H1 (cell line): ENCODE results near the gene RASL11B.

ENCODE experiments used
- CTCF ChIP-seq, 3 experiments: IDR thresholded peaks; 1 replicate in 2 of 3; 2 replicates in 1 of 3; pipeline versions ENCODE4 v1.5.1 to v1.6.1; 2011; ENCODE audit warnings: low read length in 3 of 3, mild to moderate bottlenecking in 3 of 3, inconsistent platforms in 2 of 3, low read depth in 1 of 3, moderate library complexity in 1 of 3; ENCODE audit not compliant: insufficient read depth in 1 of 3; ENCODE audit errors: control extremely low read depth in 1 of 3
- EP300 ChIP-seq, 2 experiments: IDR thresholded peaks; 1 replicate in 1 of 2; 2 replicates in 1 of 2; pipeline ENCODE4 v1.6.1; 2011 to 2012; ENCODE audit warnings: low read depth in 2 of 2, low read length in 2 of 2, mild to moderate bottlenecking in 2 of 2, borderline replicate concordance in 1 of 2, inconsistent platforms in 1 of 2, moderate library complexity in 1 of 2
- FOSL1 ChIP-seq: IDR thresholded peaks from 2 replicates; pipeline ENCODE4 v1.6.1; 2011; ENCODE audit warnings: mild to moderate bottlenecking, low read depth, low read length, moderate library complexity; ENCODE audit not compliant: insufficient read depth
- GABPA ChIP-seq: IDR thresholded peaks from 2 replicates; pipeline ENCODE4 v1.6.1; 2011; ENCODE audit warnings: mild to moderate bottlenecking, low read length, moderate library complexity, borderline replicate concordance; ENCODE audit not compliant: insufficient read depth
- JUND ChIP-seq: IDR thresholded peaks from 2 replicates; pipeline ENCODE4 v1.6.1; 2011; ENCODE audit warnings: mild to moderate bottlenecking, improper control_type of control experiment, low read length
- KDM1A ChIP-seq: fragments of 200-600, 300-600 bp; sonication (generic); IDR thresholded peaks from 2 replicates; pipeline ENCODE4 v1.7.1; 2016; ENCODE audit warnings: mild to moderate bottlenecking, low read length, borderline replicate concordance
- POLR2A ChIP-seq, 2 experiments: IDR thresholded peaks; 1 replicate in 1 of 2; 2 replicates in 1 of 2; pipeline ENCODE4 v1.6.1; 2011; ENCODE audit warnings: low read depth in 2 of 2, low read length in 2 of 2, mild to moderate bottlenecking in 2 of 2; ENCODE audit errors: control extremely low read depth in 1 of 2
- POLR2AphosphoS5 ChIP-seq: IDR thresholded peaks from 2 replicates; pipeline ENCODE4 v1.6.1; 2011; ENCODE audit warnings: low read depth, low read length
- RFX5 ChIP-seq: IDR thresholded peaks from 2 replicates; pipeline ENCODE4 v1.6.1; 2011; ENCODE audit warnings: low read depth, low read length, improper control_type of control experiment, borderline replicate concordance
- SUZ12 ChIP-seq: fragments of 200-600 bp; sonication (generic); IDR thresholded peaks from 2 replicates; pipeline ENCODE4 v1.6.1; 2012; ENCODE audit warnings: mild to moderate bottlenecking, inconsistent platforms, low read length, moderate library complexity, mixed read lengths
- YY1 ChIP-seq: IDR thresholded peaks from 2 replicates; pipeline ENCODE4 v1.6.1; 2011; ENCODE audit warnings: low read depth, mild to moderate bottlenecking, low read length

- TF ChIP-seq FOSL1 (no peak), CTCF (IDR thresholded peaks at IDR 0.05; ENCODE audit: control extremely low read depth in 1 of 3, insufficient read depth in 1 of 3, low read depth in 1 of 3, low read length in 3 of 3) (no peak), JUND (no peak), EP300 (IDR thresholded peaks at IDR 0.05; ENCODE audit: borderline replicate concordance in 1 of 2, low read depth in 2 of 2, low read length in 2 of 2) (no peak), KDM1A (no peak), YY1 (no peak), POLR2AphosphoS5 (no peak), POLR2A (IDR thresholded peaks at IDR 0.05; ENCODE audit: control extremely low read depth in 1 of 2, low read depth in 2 of 2, low read length in 2 of 2) (no peak), RFX5 (no peak), SUZ12 (no peak), GABPA (no peak)
Measured at GRCh38 chr4:52822972-52823701, 39.0 kb upstream of the RASL11B start.
